Liver (tissue), 9 donors: ENCODE data around the gene CRYBG1. TPM values are rescaled to one million over a fixed set of nuclear protein-coding genes. Genes with fewer than 3 reads are reported as not detected.
A peak's percentile ranks its signal among the peaks of the same experiment; 100 is the strongest.

Experiments
- DNase-seq: peaks from one replicate; pipeline ENCODE4 v3.0.0-alpha.2; 2017; ENCODE audit warnings: low spot score
- H3K27ac ChIP-seq, 2 donors: one replicate each; pipeline ENCODE4 v1.7.0; 2013; ENCODE audit warnings: inconsistent platforms in 2 of 2, low read length in 2 of 2, control low read depth in 1 of 2, low read depth in 1 of 2, mild to moderate bottlenecking in 1 of 2
- H3K27me3 ChIP-seq, 4 donors: one replicate each; pipeline versions ENCODE4 v1.6.1 to v1.7.0; 2013; ENCODE audit warnings: low read length in 3 of 4, inconsistent platforms in 1 of 4, mild to moderate bottlenecking in 1 of 4, moderate library complexity in 1 of 4; ENCODE audit not compliant: control insufficient read depth in 4 of 4, insufficient read depth in 4 of 4
- H3K36me3 ChIP-seq, 4 donors: one replicate each; pipeline versions ENCODE4 v1.6.1 to v1.7.0; 2013; ENCODE audit warnings: low read length in 3 of 4, mild to moderate bottlenecking in 3 of 4, low read depth in 1 of 4, moderate library complexity in 1 of 4; ENCODE audit not compliant: control insufficient read depth in 4 of 4, insufficient read depth in 3 of 4
- H3K4me1 ChIP-seq, 4 donors: one replicate each; pipeline versions ENCODE4 v1.6.1 to v1.7.0; 2013; ENCODE audit warnings: low read length in 3 of 4, mild to moderate bottlenecking in 3 of 4, moderate library complexity in 1 of 4; ENCODE audit not compliant: control insufficient read depth in 4 of 4, insufficient read depth in 4 of 4
- H3K4me3 ChIP-seq, 3 donors: one replicate each; pipeline versions ENCODE4 v1.6.1 to v1.7.0; 2013; ENCODE audit warnings: low read length in 3 of 3, control low read depth in 1 of 3, low read depth in 1 of 3, mild to moderate bottlenecking in 1 of 3
- H3K9ac ChIP-seq, 2 donors: one replicate each; pipeline ENCODE4 v1.7.0; 2013; ENCODE audit warnings: low read length in 2 of 2, mild to moderate bottlenecking in 2 of 2, moderate library complexity in 2 of 2, control low read depth in 1 of 2, low read depth in 1 of 2
- H3K9me3 ChIP-seq, 4 donors: one replicate each; pipeline versions ENCODE4 v1.6.1 to v1.7.0; 2013; ENCODE audit warnings: low read length in 3 of 4; ENCODE audit not compliant: control insufficient read depth in 4 of 4
- CTCF ChIP-seq: fragments of 150-350 bp; IDR thresholded peaks from 2 replicates; pipeline ENCODE4 v1.5.1; 2017; ENCODE audit warnings: improper control_type of control experiment, low read depth, low read length; ENCODE audit not compliant: missing input control
- EGR1 ChIP-seq, 2 donors: IDR thresholded peaks; 2 replicates each; pipeline ENCODE4 v1.6.1; 2016 to 2018; ENCODE audit warnings: antibody characterized with exemption in 2 of 2, low read depth in 2 of 2
- FOXA1 ChIP-seq: IDR thresholded peaks from 2 replicates; pipeline ENCODE4 v1.6.1; 2016; ENCODE audit warnings: antibody characterized with exemption
- FOXA2 ChIP-seq: IDR thresholded peaks from 2 replicates; pipeline ENCODE4 v1.6.1; 2016; ENCODE audit warnings: antibody characterized with exemption
- GABPA ChIP-seq, 2 donors: IDR thresholded peaks in 1 of 2; conservative IDR thresholded peaks in 1 of 2; 2 replicates each; pipeline ENCODE4 v1.6.1; 2016; ENCODE audit warnings: antibody characterized with exemption in 2 of 2, mild to moderate bottlenecking in 1 of 2, moderate library complexity in 1 of 2
- HNF4A ChIP-seq, 2 donors: conservative IDR thresholded peaks; 2 replicates each; pipeline ENCODE4 v1.6.1; 2016; ENCODE audit warnings: antibody characterized with exemption in 2 of 2, mild to moderate bottlenecking in 2 of 2
- HNF4G ChIP-seq: IDR thresholded peaks from 2 replicates; pipeline ENCODE4 v1.6.1; 2016; ENCODE audit warnings: antibody characterized with exemption
- JUND ChIP-seq, 2 donors: IDR thresholded peaks; 2 replicates each; pipeline ENCODE4 v1.6.1; 2016; ENCODE audit warnings: antibody characterized with exemption in 2 of 2
- NR2F2 ChIP-seq: IDR thresholded peaks from 2 replicates; pipeline ENCODE4 v1.6.1; 2016; ENCODE audit warnings: antibody characterized with exemption
- RAD21 ChIP-seq, 2 donors: IDR thresholded peaks; 2 replicates each; pipeline ENCODE4 v1.6.1; 2016; ENCODE audit warnings: antibody characterized with exemption in 2 of 2, mild to moderate bottlenecking in 2 of 2
- REST ChIP-seq: IDR thresholded peaks from 2 replicates; pipeline ENCODE4 v1.6.1; 2016; ENCODE audit warnings: antibody characterized with exemption, mild to moderate bottlenecking
- RXRA ChIP-seq, 2 donors: IDR thresholded peaks; 2 replicates each; pipeline ENCODE4 v1.6.1; 2017 to 2018; ENCODE audit warnings: antibody characterized with exemption in 2 of 2, mild to moderate bottlenecking in 1 of 2
- SP1 ChIP-seq: IDR thresholded peaks from 2 replicates; pipeline ENCODE4 v1.6.1; 2018; ENCODE audit warnings: antibody characterized with exemption, mild to moderate bottlenecking
- TAF1 ChIP-seq: conservative IDR thresholded peaks from 2 replicates; pipeline ENCODE4 v1.6.1; 2016; ENCODE audit warnings: antibody characterized with exemption, mild to moderate bottlenecking
- YY1 ChIP-seq: IDR thresholded peaks from 2 replicates; pipeline ENCODE4 v1.6.1; 2016; ENCODE audit warnings: antibody characterized with exemption, mild to moderate bottlenecking
- WGBS: extraction: QIAGEN DNeasy Blood & Tissue Kit; methylation state at CpG from one replicate; pipeline ENCODE4 v1.1.7; 2013; 5-methylcytosine and 5-hydroxymethylcytosine counted together
- polyA plus RNA-seq, 2 donors: library from polyadenylated mRNA; stranded (reverse) in 1 of 2; unstranded in 1 of 2; fragments of 200-250 nt in 1 of 2; fragments of >200 nt in 1 of 2; fragmentation: Nextera tagmentation in 1 of 2; extraction: Ambion mirVana in 1 of 2; gene quantifications; one replicate each; pipeline versions ENCODE4 v1.2.1 to v1.2.3, GENCODE V29; 2013 to 2015
- total RNA-seq, 2 donors: library from RNA; depleted of rRNA; stranded (reverse); fragments of >200 nt; gene quantifications; one replicate each; pipeline ENCODE4 v1.2.3, GENCODE V29; 2014
- TF ChIP-seq, protein P1 (sequence below): IDR thresholded peaks from 2 replicates; pipeline ENCODE4 v1.6.1; 2016; ENCODE audit warnings: antibody characterized with exemption
- TF ChIP-seq, protein P2 (sequence below): IDR thresholded peaks from 2 replicates; pipeline ENCODE4 v1.6.1; 2016; ENCODE audit warnings: antibody characterized with exemption
- TF ChIP-seq, protein P3 (sequence below): IDR thresholded peaks from 2 replicates; pipeline ENCODE4 v1.6.1; 2016; ENCODE audit warnings: antibody characterized with exemption
- donor health status: healthy.
- donor health status: healthy.
- donor health status: healthy.
- donor health status: healthy.
- donor health status: healthy.

Gene CRYBG1
- total and polyA plus RNA-seq, 4 donors = 2.3 to 8.7 (median 4.0) TPM

DNA sequence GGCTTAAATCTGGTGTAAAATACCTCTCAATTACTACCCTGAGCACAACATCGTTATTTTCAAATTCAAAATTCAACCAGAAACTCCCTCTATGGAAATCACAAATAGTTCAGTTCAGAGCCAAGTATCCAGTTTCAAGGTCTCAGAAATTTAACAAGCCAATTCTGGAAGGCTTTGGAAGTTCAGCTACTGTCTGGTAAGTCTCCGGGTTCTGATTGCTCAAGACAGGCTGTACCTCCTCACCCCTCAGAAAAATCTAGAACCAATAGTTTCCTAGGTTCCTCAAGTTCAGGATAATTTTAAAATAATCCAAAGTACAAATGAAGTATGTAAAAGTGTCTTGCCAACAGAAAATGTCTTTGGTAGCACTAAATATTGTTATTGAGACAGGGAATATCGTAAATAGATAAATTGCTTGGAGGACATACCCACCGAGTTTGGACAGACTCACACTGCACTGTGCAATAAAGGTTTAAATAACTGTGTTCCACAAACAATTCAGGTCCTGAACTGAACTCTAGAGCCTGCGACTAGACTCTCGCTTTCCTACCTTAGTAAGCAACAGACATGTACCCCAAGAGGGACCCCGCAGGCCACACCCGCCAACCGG, 35.7 kb upstream of the CRYBG1 start:
- DNase-seq = no peak
- Histone ChIP-seq H3K9ac (peak overlapping the region; percentile 88 to 97), H3K4me1 (peaks cover 6 to 17% (median 15%) of the 10 kb centered on the region in 4 donors), H3K36me3 (no peaks in the 10 kb centered on the region), H3K4me3 (peak overlapping the region; percentile 89 to 98 (median 94)), H3K27ac (peak overlapping the region; percentile 95 to 98), H3K9me3 (no peaks in the 10 kb centered on the region), H3K27me3 (peaks cover 0 to 2% (median 0%) of the 10 kb centered on the region in 4 donors)
- WGBS = 3% methylated on average over 9 of the region's 9 CpGs
- TF ChIP-seq FOXA2 (no peak), HNF4A (conservative IDR thresholded peaks at IDR 0.05) (no peak), FOXA1 (no peak), EGR1 (IDR thresholded peaks at IDR 0.05; ENCODE audit: low read depth in 2 of 2) (no peak), NR2F2 (no peak), JUND (IDR thresholded peaks at IDR 0.05) (no peak)
- TF ChIP-seq, protein P1, sequence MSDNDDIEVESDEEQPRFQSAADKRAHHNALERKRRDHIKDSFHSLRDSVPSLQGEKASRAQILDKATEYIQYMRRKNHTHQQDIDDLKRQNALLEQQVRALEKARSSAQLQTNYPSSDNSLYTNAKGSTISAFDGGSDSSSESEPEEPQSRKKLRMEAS = no peak

DNA sequence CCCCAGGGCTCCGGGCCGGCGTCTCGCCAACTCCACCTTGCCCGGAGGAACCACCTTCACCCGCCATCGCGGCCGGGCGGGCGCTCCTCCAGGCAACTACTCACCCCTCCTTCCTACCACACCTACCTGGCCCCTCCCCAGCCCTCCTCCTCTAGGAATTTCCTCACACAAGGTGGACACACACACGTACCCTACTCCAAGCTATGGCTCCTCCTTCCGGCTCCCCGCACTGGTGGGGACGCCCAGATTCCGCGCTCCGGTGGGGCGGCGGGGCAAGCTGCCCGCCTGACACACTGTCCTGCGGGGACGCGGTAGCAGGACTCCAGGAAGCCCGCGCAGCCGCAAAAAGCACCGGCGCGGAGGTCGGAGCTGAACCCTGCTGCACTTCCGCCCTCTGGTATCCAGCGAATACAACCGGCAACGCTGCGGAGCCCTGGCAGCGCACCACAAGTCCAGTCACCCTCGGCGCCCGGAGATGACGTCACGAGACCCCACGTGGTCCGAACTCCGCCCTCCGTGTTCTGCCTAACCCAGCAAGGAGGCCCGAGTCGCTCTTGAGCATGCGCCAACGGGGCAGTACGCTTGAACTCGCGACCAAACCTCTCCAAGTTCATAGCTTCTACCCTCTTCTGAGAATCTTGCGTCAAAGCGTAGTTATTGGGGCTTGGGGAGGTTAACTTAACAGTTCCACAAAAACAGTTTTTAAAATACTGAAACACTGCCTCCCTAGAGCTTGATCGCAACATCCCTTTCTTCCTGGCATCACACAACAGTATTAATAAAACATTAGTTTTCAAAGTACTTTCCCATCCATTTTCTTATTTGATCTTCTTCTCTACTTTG, 35.0 kb upstream of the CRYBG1 start, which contains the start of gene ATG5:
Gene ATG5, minus strand, starts transcription at position 425 of the 843 bp plus-strand sequence. CDS start 9,552 bp downstream, outside the sequence.
- H3K9me3 ChIP-seq = no peaks in the 10 kb centered on the region
- no peaks in the 10 kb centered on the region for H3K36me3 ChIP-seq
- WGBS = 1% methylated on average over 56 of the region's 56 CpGs
- DNase-seq = peak; percentile 100
- peak within 1 kb of the TSS; percentile 95 to 98 for H3K27ac ChIP-seq
- H3K4me3 ChIP-seq = peak within 1 kb of the TSS; percentile 89 to 98 (median 94)
- H3K4me1 ChIP-seq = peaks cover 5 to 17% (median 15%) of the 10 kb centered on the region in 4 donors
- TF ChIP-seq, protein P2, sequence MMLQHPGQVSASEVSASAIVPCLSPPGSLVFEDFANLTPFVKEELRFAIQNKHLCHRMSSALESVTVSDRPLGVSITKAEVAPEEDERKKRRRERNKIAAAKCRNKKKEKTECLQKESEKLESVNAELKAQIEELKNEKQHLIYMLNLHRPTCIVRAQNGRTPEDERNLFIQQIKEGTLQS = peak; percentile 81
- TF ChIP-seq CTCF (no peak), HNF4A (conservative IDR thresholded peaks at IDR 0.05) (peak; percentile 63 to 68), GABPA (IDR thresholded peaks at IDR 0.05 in 1 of 2, conservative IDR thresholded peaks at IDR 0.05 in 1 of 2) (peak; percentile 75 to 91), RAD21 (IDR thresholded peaks at IDR 0.05) (peak in 1 of 2 donors; percentile 30), FOXA1 (peak; percentile 61), FOXA2 (no peak), YY1 (peak; percentile 96), EGR1 (IDR thresholded peaks at IDR 0.05; ENCODE audit: low read depth in 2 of 2) (no peak), JUND (IDR thresholded peaks at IDR 0.05) (peak; percentile 95 to 96), RXRA (IDR thresholded peaks at IDR 0.05) (peak; percentile 88 to 90), SP1 (peak; percentile 83), TAF1 (peak; percentile 81), HNF4G (no peak), REST (peak; percentile 82), NR2F2 (peak; percentile 80)
- TF ChIP-seq, protein P1 = peak; percentile 93
- TF ChIP-seq, protein P3, sequence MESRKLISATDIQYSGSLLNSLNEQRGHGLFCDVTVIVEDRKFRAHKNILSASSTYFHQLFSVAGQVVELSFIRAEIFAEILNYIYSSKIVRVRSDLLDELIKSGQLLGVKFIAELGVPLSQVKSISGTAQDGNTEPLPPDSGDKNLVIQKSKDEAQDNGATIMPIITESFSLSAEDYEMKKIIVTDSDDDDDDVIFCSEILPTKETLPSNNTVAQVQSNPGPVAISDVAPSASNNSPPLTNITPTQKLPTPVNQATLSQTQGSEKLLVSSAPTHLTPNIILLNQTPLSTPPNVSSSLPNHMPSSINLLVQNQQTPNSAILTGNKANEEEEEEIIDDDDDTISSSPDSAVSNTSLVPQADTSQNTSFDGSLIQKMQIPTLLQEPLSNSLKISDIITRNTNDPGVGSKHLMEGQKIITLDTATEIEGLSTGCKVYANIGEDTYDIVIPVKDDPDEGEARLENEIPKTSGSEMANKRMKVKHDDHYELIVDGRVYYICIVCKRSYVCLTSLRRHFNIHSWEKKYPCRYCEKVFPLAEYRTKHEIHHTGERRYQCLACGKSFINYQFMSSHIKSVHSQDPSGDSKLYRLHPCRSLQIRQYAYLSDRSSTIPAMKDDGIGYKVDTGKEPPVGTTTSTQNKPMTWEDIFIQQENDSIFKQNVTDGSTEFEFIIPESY = peak; percentile 83
- H3K27me3 ChIP-seq = peaks cover 0 to 4% (median 0%) of the 10 kb centered on the region in 4 donors
- peak within 1 kb of the TSS; percentile 88 to 97 for H3K9ac ChIP-seq
